ENCODE measurements around the gene CSPG4. TPM values are rescaled to one million over a fixed set of nuclear protein-coding genes. Genes with fewer than 3 reads are reported as not detected.
A peak's percentile ranks its signal among the peaks of the same experiment; 100 is the strongest.

CSPG4 gene
- total RNA-seq, 1 donor from 2014 or later, result 0.79 TPM

- H3K36me3 ChIP-seq (ENCODE audit: control insufficient read depth, insufficient read depth, low read length), result no peaks in the 10 kb centered on the region
- no peak for TF ChIP-seq CTCF (IDR thresholded peaks at IDR 0.05; ENCODE audit: insufficient read depth, low read length, severe bottlenecking)
- no peak overlapping the region for H3K4me3 ChIP-seq (ENCODE audit: low read depth, low read length)
- DNase-seq (ENCODE audit: low read depth), result no peak
- FAIRE-seq, result peak; percentile 86
- H3K27me3 ChIP-seq (ENCODE audit: control insufficient read depth, insufficient read depth, low read length), result no peaks in the 10 kb centered on the region
Observed at GRCh38 chr15:75727031-75727531, 14.4 kb upstream of the CSPG4 start.

DNA sequence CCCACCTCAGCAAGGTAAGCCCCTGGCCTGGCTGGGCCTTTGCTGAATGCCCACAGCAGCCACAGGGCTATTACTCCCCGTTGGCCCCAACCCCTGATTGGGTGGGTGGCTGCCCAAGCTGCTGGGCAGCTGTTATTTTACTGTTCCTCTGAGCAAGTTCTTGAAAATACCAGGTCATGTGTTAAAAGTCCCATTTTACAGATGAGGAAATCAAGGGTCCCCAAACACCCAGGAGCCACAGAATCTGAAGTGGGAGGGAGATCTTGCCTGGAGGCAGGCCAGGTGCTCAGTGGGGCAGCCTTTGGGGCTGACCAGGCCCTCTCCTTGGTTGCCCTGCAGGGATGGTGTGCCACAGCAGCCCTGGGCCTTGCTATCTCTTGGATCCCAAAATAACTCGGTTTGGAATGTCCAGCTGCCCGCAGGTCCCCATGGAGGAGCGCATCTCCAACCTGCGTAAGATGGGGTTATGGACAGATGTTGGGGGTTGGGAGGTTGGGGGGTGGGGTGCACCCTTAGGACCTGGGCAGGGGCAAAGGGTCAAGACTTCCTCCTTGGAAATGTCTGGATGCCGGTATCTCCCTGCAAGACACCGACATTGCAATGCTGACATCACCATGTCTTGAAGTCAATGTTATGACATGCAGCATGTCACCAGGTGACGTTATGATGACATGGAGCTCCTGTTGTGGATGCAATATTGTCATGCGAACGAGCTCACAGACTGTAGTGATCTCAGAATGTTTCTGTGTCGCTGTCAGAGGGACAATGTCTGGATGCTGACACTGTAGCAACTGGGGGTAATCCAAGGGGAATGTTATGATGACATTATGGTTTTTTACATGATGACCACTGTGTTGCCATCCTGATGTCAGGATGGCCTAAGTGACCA is 13.3 kb upstream of the CSPG4 start:
- Histone ChIP-seq H3K4me3 (ENCODE audit: low read depth, low read length) (no peak overlapping the region), H3K27me3 (ENCODE audit: control insufficient read depth, insufficient read depth, low read length) (no peaks in the 10 kb centered on the region), H3K36me3 (ENCODE audit: control insufficient read depth, insufficient read depth, low read length) (no peaks in the 10 kb centered on the region)
- TF ChIP-seq CTCF (IDR thresholded peaks at IDR 0.05; ENCODE audit: insufficient read depth, low read length, severe bottlenecking), result no peak
- no peak for DNase-seq (ENCODE audit: low read depth)
- no peak for FAIRE-seq

- TF ChIP-seq CTCF (IDR thresholded peaks at IDR 0.05; ENCODE audit: insufficient read depth, low read length, severe bottlenecking), result no peak
- FAIRE-seq, result no peak
- H3K27me3 ChIP-seq (ENCODE audit: control insufficient read depth, insufficient read depth, low read length), result no peaks in the 10 kb centered on the region
- no peak for DNase-seq (ENCODE audit: low read depth)
- no peaks in the 10 kb centered on the region for H3K36me3 ChIP-seq (ENCODE audit: control insufficient read depth, insufficient read depth, low read length)
- no peak overlapping the region for H3K4me3 ChIP-seq (ENCODE audit: low read depth, low read length)
Observed at GRCh38 chr15:75725006-75725718, 12.5 kb upstream of the CSPG4 start.

GRCh38 chr15:75723847-75724660 is 11.4 kb upstream of the CSPG4 start:
- no peak for TF ChIP-seq CTCF (IDR thresholded peaks at IDR 0.05; ENCODE audit: insufficient read depth, low read length, severe bottlenecking)
- H3K4me3 ChIP-seq (ENCODE audit: low read depth, low read length), result no peak overlapping the region
- no peaks in the 10 kb centered on the region for H3K27me3 ChIP-seq (ENCODE audit: control insufficient read depth, insufficient read depth, low read length)
- FAIRE-seq, result peak; percentile 47
- H3K36me3 ChIP-seq (ENCODE audit: control insufficient read depth, insufficient read depth, low read length), result no peaks in the 10 kb centered on the region
- DNase-seq (ENCODE audit: low read depth), result peak; percentile 91

- H3K36me3 ChIP-seq (ENCODE audit: control insufficient read depth, insufficient read depth, low read length), result no peaks in the 10 kb centered on the region
- FAIRE-seq (no peak), DNase-seq (ENCODE audit: low read depth) (peak; percentile 67)
- H3K4me3 ChIP-seq (ENCODE audit: low read depth, low read length), result no peak overlapping the region
- TF ChIP-seq CTCF (IDR thresholded peaks at IDR 0.05; ENCODE audit: insufficient read depth, low read length, severe bottlenecking), result no peak
- no peaks in the 10 kb centered on the region for H3K27me3 ChIP-seq (ENCODE audit: control insufficient read depth, insufficient read depth, low read length)
Observed at GRCh38 chr15:75723171-75723846, 10.7 kb upstream of the CSPG4 start.

Data from bronchial epithelial cell (primary cell).